Measurements from ENCODE around the gene TMEM217.
A peak's percentile ranks its signal among the peaks of the same experiment; 100 is the strongest.

The TMEM217 gene

DNA sequence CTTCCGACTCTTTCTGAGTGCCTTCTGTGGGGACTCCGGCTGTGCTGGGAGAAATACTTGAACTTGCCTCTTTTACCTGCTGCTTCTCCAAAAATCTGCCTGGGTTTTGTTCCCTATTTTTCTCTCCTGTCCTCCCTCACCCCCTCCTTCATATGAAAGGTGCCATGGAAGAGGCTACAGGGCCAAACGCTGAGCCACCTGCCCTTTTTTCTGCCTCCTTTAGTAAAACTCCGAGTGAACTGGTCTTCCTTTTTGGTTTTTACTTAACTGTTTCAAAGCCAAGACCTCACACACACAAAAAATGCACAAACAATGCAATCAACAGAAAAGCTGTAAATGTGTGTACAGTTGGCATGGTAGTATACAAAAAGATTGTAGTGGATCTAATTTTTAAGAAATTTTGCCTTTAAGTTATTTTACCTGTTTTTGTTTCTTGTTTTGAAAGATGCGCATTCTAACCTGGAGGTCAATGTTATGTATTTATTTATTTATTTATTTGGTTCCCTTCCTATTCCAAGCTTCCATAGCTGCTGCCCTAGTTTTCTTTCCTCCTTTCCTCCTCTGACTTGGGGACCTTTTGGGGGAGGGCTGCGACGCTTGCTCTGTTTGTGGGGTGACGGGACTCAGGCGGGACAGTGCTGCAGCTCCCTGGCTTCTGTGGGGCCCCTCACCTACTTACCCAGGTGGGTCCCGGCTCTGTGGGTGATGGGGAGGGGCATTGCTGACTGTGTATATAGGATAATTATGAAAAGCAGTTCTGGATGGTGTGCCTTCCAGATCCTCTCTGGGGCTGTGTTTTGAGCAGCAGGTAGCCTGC is 83.2 kb downstream of the TMEM217 start:
- TF ChIP-seq, protein P1, sequence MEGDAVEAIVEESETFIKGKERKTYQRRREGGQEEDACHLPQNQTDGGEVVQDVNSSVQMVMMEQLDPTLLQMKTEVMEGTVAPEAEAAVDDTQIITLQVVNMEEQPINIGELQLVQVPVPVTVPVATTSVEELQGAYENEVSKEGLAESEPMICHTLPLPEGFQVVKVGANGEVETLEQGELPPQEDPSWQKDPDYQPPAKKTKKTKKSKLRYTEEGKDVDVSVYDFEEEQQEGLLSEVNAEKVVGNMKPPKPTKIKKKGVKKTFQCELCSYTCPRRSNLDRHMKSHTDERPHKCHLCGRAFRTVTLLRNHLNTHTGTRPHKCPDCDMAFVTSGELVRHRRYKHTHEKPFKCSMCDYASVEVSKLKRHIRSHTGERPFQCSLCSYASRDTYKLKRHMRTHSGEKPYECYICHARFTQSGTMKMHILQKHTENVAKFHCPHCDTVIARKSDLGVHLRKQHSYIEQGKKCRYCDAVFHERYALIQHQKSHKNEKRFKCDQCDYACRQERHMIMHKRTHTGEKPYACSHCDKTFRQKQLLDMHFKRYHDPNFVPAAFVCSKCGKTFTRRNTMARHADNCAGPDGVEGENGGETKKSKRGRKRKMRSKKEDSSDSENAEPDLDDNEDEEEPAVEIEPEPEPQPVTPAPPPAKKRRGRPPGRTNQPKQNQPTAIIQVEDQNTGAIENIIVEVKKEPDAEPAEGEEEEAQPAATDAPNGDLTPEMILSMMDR (IDR thresholded peaks at IDR 0.05; ENCODE audit: low read depth, low read length), result no peak
- Histone ChIP-seq H3K9me3 (no peaks in the 10 kb centered on the region), H3K4me1 (no peaks in the 10 kb centered on the region), H3K27me3 (no peaks in the 10 kb centered on the region), H3K36me3 (peaks cover 16% of the 10 kb centered on the region), H3K4me3 (ENCODE audit: low read depth, low read length) (no peak overlapping the region)
- DNase-seq, result no peak

DNA sequence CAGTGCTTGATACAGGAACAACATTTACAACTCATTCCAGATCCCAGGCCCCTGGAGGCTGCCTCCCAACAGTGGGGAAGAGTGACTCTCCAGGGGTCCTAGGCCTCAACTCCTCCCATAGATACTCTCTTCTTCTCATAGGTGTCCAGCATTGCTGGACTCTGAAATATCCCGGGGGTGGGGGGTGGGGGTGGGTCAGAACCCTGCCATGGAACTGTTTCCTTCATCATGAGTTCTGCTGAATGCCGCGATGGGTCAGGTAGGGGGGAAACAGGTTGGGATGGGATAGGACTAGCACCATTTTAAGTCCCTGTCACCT is 83.8 kb downstream of the TMEM217 start:
- Histone ChIP-seq H3K4me1 (no peaks in the 10 kb centered on the region), H3K9me3 (no peaks in the 10 kb centered on the region), H3K36me3 (peaks cover 16% of the 10 kb centered on the region), H3K27me3 (no peaks in the 10 kb centered on the region), H3K4me3 (ENCODE audit: low read depth, low read length) (no peak overlapping the region)
- TF ChIP-seq, protein P1 (IDR thresholded peaks at IDR 0.05; ENCODE audit: low read depth, low read length), result no peak
- no peak for DNase-seq

DNA sequence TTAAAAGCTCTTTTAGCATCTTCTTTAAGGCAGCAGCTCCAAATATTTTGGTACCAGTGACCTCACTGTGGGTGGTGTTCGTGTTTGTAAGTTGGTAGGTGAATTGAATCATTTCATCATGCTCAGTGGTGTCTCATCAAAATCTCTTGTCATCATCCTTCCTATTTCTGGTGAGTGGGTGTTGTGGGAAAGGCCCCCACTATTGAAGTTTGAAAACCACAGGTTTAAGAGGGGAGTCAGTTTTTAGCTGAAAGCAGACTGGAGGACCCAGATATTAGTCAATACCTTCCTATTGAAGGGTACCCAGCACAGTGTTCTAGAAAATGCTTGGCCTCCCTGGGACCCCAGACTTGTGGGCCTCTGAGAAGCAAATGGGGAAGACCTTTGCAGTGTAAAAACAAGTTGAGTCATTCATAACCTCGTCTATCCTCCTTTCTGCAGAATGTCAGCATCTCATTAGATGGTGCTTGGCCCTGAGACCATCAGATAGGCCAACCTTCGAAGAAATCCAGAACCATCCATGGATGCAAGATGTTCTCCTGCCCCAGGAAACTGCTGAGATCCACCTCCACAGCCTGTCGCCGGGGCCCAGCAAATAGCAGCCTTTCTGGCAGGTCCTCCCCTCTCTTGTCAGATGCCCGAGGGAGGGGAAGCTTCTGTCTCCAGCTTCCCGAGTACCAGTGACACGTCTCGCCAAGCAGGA is 84.3 kb downstream of the TMEM217 start:
- Histone ChIP-seq H3K27me3 (no peaks in the 10 kb centered on the region), H3K4me1 (no peaks in the 10 kb centered on the region; the same call in 1 of the 2 replicates), H3K36me3 (peaks cover 16% of the 10 kb centered on the region), H3K4me3 (ENCODE audit: low read depth, low read length) (no peak overlapping the region), H3K9me3 (no peaks in the 10 kb centered on the region)
- peak; percentile 13 for DNase-seq
- TF ChIP-seq, protein P1 (IDR thresholded peaks at IDR 0.05; ENCODE audit: low read depth, low read length), result no peak

DNA sequence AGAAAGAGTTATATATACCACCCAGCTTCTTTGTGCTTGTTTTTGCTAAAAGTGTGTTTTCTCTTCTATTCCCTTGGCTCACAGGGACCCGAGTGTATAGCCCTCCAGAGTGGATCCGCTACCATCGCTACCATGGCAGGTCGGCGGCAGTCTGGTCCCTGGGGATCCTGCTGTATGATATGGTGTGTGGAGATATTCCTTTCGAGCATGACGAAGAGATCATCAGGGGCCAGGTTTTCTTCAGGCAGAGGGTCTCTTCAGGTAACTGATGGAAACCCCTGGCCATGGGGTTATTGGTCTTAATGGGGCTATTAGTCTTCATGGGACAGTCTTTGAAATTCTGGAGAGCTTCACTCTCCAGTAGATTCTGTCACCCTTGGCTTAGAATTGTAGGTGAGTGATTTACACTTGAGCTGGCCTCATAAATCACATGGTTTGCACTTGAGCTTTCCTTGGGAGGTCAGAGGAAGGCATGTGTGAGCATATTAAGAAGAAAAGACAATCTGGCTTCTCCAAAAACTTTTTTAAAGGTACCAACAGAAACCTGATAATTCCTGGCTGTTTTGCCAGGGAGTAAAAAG is 84.9 kb downstream of the TMEM217 start:
- H3K27me3 ChIP-seq, result no peaks in the 10 kb centered on the region
- peaks cover 3% of the 10 kb centered on the region; the same call in 1 of the 2 replicates for H3K4me1 ChIP-seq
- peaks cover 16% of the 10 kb centered on the region for H3K36me3 ChIP-seq
- H3K4me3 ChIP-seq (ENCODE audit: low read depth, low read length), result no peak overlapping the region
- TF ChIP-seq, protein P1 (IDR thresholded peaks at IDR 0.05; ENCODE audit: low read depth, low read length), result no peak
- H3K9me3 ChIP-seq, result no peaks in the 10 kb centered on the region
- DNase-seq, result no peak

DNA sequence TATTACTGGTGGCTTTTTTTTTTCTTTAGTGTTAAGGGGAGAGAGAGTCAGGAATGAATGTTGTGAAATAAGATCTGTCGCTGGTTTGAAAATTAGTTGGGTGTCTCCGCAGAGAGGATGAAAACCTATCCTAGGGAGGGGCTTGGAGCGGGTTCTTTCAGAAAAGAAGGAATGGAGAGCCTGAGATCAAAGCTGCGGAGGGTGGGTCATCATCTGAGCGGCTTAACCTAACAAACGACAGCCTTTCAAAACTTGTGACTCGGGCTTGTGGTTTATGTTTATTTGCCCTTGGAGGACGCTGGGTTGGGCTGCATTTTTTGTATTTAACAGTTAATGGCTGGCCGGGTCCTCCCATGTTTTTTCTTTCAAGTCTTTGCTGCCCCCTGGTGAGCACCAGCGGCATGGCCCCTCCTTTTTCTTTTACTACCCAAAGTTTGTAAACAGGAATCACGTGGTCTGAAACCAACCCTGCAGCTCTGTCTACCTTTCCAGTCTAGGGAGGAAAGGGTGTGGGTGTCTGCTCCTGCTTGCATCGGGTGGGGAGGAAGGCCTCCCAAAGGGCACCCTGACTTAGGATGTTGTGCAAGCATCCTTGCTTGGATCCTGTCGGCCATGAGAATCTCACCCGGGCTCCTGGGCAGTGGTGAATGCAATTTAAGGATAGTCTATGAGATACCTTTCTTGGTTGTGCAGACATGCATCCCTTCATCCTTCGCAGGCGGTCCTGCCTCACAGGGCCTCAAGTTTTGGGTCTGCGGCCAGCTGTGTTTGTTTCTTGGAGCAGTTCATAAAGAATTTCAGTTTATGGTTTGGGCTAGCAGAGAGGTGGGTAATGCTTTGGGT is 85.8 kb downstream of the TMEM217 start:
- TF ChIP-seq, protein P1 (IDR thresholded peaks at IDR 0.05; ENCODE audit: low read depth, low read length), result peak; percentile 92
- Histone ChIP-seq H3K4me1 (peaks cover 3% of the 10 kb centered on the region; the same call in 1 of the 2 replicates), H3K4me3 (ENCODE audit: low read depth, low read length) (peak overlapping the region; percentile 87), H3K9me3 (no peaks in the 10 kb centered on the region), H3K27me3 (no peaks in the 10 kb centered on the region), H3K36me3 (peaks cover 16% of the 10 kb centered on the region)
- DNase-seq, result peak; percentile 79

All from BE2C (cell line).